Endothelial cell of umbilical vein (primary cell): ENCODE results near the gene FOXJ1.

Experiments used
- CTCF ChIP-seq, 2 donors: IDR thresholded peaks; 1 replicate in 1 of 2; 2 replicates in 1 of 2; pipeline ENCODE4 v1.5.1; 2011; ENCODE audit warnings: low read length in 2 of 2, mild to moderate bottlenecking in 2 of 2, moderate library complexity in 2 of 2, control low read depth in 1 of 2, inconsistent platforms in 1 of 2, low read depth in 1 of 2; ENCODE audit not compliant: insufficient read depth in 1 of 2; ENCODE audit errors: extremely low read depth in 1 of 2
- EZH2 ChIP-seq: IDR thresholded peaks from 2 replicates; pipeline ENCODE4 v1.6.1; 2012; ENCODE audit warnings: borderline replicate concordance, low read depth, mild to moderate bottlenecking, moderate library complexity, low read length, inconsistent platforms; ENCODE audit not compliant: severe bottlenecking
- GATA2 ChIP-seq: IDR thresholded peaks from 2 replicates; pipeline ENCODE4 v1.7.0; 2011; ENCODE audit warnings: low read depth, mild to moderate bottlenecking, moderate library complexity, mixed read lengths, low read length; ENCODE audit not compliant: insufficient read length, insufficient read depth
- MAX ChIP-seq: IDR thresholded peaks from 2 replicates; pipeline ENCODE4 v1.6.1; 2011; ENCODE audit not compliant: insufficient read depth, insufficient read length
- POLR2A ChIP-seq: IDR thresholded peaks from 2 replicates; pipeline ENCODE4 v1.6.1; 2012; ENCODE audit warnings: low read depth, mild to moderate bottlenecking, control low read depth, low read length

GRCh38 chr17:76151896-76152454 is 10.9 kb upstream of the FOXJ1 start:
- no peak for TF ChIP-seq POLR2A
- no peak for TF ChIP-seq CTCF (IDR thresholded peaks at IDR 0.05; ENCODE audit: extremely low read depth in 1 of 2, insufficient read depth in 1 of 2, low read depth in 1 of 2, low read length in 2 of 2)
- no peak for TF ChIP-seq EZH2
- no peak for TF ChIP-seq MAX
- no peak for TF ChIP-seq GATA2
